NT2/D1 (cell line): ENCODE data around the gene SRI.

Experiments
- SUZ12 ChIP-seq: IDR thresholded peaks from 2 replicates; pipeline ENCODE4 v1.6.1; 2011; ENCODE audit not compliant: insufficient read length, insufficient read depth; ENCODE audit errors: extremely low read depth
- ZNF274 ChIP-seq: IDR thresholded peaks from 2 replicates; pipeline ENCODE4 v1.6.1; 2011; ENCODE audit warnings: mild to moderate bottlenecking, low read depth, low read length

GRCh38 chr7:88229302-88229995, 9.6 kb upstream of the SRI start:
- TF ChIP-seq SUZ12 (no peak), ZNF274 (no peak)
